ENCODE results near the gene C1D. TPM values are rescaled to one million over a fixed set of nuclear protein-coding genes. Genes with fewer than 3 reads are reported as not detected.

The C1D gene
- total RNA-seq, 3 donors from 2014 or later: 32.3 to 50.5 (median 49.8) TPM

DNA sequence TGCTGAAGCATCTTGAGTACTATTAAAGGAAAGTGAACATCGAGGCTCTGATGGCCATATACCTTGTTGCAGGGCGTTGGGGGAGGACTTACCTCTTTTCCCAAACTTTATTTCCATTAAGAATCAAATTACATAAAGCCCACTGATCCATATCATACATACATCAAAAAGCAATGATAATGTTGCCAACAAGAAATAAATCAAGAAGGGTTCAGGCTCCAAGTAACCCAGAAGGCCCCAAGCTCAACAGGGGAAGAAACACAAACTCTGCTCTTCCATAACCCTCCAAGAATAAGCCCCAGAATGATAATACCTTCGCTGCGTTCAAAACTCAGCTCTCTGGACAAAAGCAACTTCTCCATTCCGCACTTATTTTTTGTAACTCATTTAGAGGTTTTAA, 32.3 kb downstream of the C1D start:
- Histone ChIP-seq H3K9me3 (no peaks in the 10 kb centered on the region), H3K4me1 (no peaks in the 10 kb centered on the region), H3K36me3 (no peaks in the 10 kb centered on the region), H3K27me3 (no peaks in the 10 kb centered on the region), H3K4me3 (no peak overlapping the region), H3K27ac (no peak overlapping the region)
- TF ChIP-seq, protein P1, sequence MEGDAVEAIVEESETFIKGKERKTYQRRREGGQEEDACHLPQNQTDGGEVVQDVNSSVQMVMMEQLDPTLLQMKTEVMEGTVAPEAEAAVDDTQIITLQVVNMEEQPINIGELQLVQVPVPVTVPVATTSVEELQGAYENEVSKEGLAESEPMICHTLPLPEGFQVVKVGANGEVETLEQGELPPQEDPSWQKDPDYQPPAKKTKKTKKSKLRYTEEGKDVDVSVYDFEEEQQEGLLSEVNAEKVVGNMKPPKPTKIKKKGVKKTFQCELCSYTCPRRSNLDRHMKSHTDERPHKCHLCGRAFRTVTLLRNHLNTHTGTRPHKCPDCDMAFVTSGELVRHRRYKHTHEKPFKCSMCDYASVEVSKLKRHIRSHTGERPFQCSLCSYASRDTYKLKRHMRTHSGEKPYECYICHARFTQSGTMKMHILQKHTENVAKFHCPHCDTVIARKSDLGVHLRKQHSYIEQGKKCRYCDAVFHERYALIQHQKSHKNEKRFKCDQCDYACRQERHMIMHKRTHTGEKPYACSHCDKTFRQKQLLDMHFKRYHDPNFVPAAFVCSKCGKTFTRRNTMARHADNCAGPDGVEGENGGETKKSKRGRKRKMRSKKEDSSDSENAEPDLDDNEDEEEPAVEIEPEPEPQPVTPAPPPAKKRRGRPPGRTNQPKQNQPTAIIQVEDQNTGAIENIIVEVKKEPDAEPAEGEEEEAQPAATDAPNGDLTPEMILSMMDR (IDR thresholded peaks at IDR 0.05): no peak
- TF ChIP-seq POLR2A (IDR thresholded peaks at IDR 0.05): no peak
- TF ChIP-seq POLR2AphosphoS5 (IDR thresholded peaks at IDR 0.05): no peak
- intact Hi-C loops (cut with DNase I; ENCODE audit: low total_unique reads): no loop called here
- DNase-seq (ENCODE audit: low spot score in 2 of 2): no peak

GRCh38 chr2:68027959-68028358, 34.8 kb downstream of the C1D start:
- intact Hi-C loops (cut with DNase I; ENCODE audit: low total_unique reads): no loop called here

DNA sequence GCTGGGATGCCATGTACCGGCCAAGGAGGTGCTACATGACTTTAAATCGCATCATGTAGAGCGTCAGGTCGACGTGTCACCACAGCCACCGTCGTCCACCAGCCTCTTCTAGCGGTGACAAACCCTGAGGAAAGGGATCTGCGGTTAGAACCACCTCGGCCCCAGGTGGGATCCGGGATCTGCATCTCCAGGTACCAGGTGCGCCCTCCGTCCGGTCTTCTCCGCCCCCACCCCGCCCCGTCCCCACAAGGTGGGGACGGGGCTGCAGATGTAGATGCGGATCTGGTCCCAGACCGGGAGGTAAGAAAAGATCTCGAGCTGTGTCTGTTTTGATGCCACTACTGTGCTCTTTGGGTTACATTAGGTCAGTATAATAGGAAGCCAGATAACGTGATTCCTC, 38.4 kb downstream of the C1D start:
- no peaks in the 10 kb centered on the region for H3K36me3 ChIP-seq
- TF ChIP-seq, protein P1 (IDR thresholded peaks at IDR 0.05): no peak
- no peak for TF ChIP-seq POLR2A (IDR thresholded peaks at IDR 0.05)
- no peak for TF ChIP-seq POLR2AphosphoS5 (IDR thresholded peaks at IDR 0.05)
- DNase-seq (ENCODE audit: low spot score in 2 of 2): no peak
- H3K27ac ChIP-seq: no peak overlapping the region
- H3K27me3 ChIP-seq: no peaks in the 10 kb centered on the region
- no peaks in the 10 kb centered on the region for H3K4me1 ChIP-seq
- no peak overlapping the region for H3K4me3 ChIP-seq
- intact Hi-C loops (cut with DNase I; ENCODE audit: low total_unique reads): no loop called here
- no peaks in the 10 kb centered on the region for H3K9me3 ChIP-seq

More at GRCh38 chr2:68027959-68028358, 34.8 kb downstream of the C1D start:
- Histone ChIP-seq H3K4me1 (no peaks in the 10 kb centered on the region), H3K27ac (no peak overlapping the region), H3K9me3 (no peaks in the 10 kb centered on the region), H3K36me3 (no peaks in the 10 kb centered on the region), H3K27me3 (no peaks in the 10 kb centered on the region), H3K4me3 (no peak overlapping the region)
- no peak for DNase-seq (ENCODE audit: low spot score in 2 of 2)
- TF ChIP-seq, protein P1 (IDR thresholded peaks at IDR 0.05): no peak
- no peak for TF ChIP-seq POLR2A (IDR thresholded peaks at IDR 0.05)
- TF ChIP-seq POLR2AphosphoS5 (IDR thresholded peaks at IDR 0.05): no peak

DNA sequence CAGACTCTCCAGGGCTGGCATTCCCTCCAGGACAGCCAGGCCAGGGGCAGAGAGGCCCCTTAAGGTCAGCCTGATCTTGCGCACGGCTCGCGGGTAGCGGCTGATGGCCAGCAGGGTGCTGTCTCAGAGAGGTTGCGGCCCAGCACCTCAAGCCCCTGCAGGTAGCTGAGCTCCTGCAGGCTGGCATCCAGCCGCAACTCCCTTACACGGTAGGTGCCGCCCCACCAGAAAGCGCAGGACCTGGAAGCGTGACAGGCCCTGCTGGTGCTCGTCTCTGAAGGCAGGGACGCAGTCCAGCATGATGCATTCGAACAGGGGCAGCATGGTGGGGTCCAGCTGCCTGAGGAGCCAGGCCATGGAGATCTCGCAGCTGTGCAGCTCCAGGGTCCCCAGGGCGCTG, 38.9 kb downstream of the C1D start:
- Histone ChIP-seq H3K27me3 (no peaks in the 10 kb centered on the region), H3K9me3 (no peaks in the 10 kb centered on the region), H3K27ac (no peak overlapping the region), H3K4me3 (no peak overlapping the region), H3K36me3 (no peaks in the 10 kb centered on the region), H3K4me1 (no peaks in the 10 kb centered on the region)
- TF ChIP-seq POLR2AphosphoS5 (IDR thresholded peaks at IDR 0.05): no peak
- no peak for TF ChIP-seq POLR2A (IDR thresholded peaks at IDR 0.05)
- TF ChIP-seq, protein P1 (IDR thresholded peaks at IDR 0.05): no peak
- intact Hi-C loops (cut with DNase I; ENCODE audit: low total_unique reads): no loop called here
- DNase-seq (ENCODE audit: low spot score in 2 of 2): no peak

GRCh38 chr2:68018727-68019126, 44.1 kb downstream of the C1D start:
- no peaks in the 10 kb centered on the region for H3K4me1 ChIP-seq
- H3K27ac ChIP-seq: no peak overlapping the region
- no peak for DNase-seq (ENCODE audit: low spot score in 2 of 2)
- intact Hi-C loops (cut with DNase I; ENCODE audit: low total_unique reads): no loop called here
- no peak overlapping the region for H3K4me3 ChIP-seq
- no peaks in the 10 kb centered on the region for H3K9me3 ChIP-seq
- no peaks in the 10 kb centered on the region for H3K27me3 ChIP-seq
- TF ChIP-seq POLR2AphosphoS5 (IDR thresholded peaks at IDR 0.05) (no peak), POLR2A (IDR thresholded peaks at IDR 0.05) (no peak)
- TF ChIP-seq, protein P1 (IDR thresholded peaks at IDR 0.05): no peak
- no peaks in the 10 kb centered on the region for H3K36me3 ChIP-seq

Measured in breast epithelium (tissue), 4 donors.